Panc1 (cell line): ENCODE results near the gene MBOAT1. TPM values are rescaled to one million over a fixed set of nuclear protein-coding genes. Genes with fewer than 3 reads are reported as not detected.

ENCODE experiments used
- ATAC-seq: fragments of 200-7000 bp; cut with Tn5 transposase; 2 replicates; pipeline ENCODE4 v1.9.1; 2020; ENCODE audit warnings: mild to moderate bottlenecking, moderate library complexity
- BruUV-seq: library from RNA; stranded (reverse); fragments of 400-500 nt; replicated peaks from 2 replicates; lab custom pipeline; 2021; lab: Mats Ljungman, UMichigan
- CTCF ChIA-PET: fragments of 300-600 bp; sonication (Branson Sonifier 250); formaldehyde crosslinking; loops from one replicate; lab custom pipeline; 2022; ENCODE audit warnings: antibody characterized with exemption; lab: Charles Lee
- POLR2A ChIA-PET: fragments of 300-600 bp; sonication (Branson Sonifier 250); formaldehyde crosslinking; loops from one replicate; lab custom pipeline; 2022; ENCODE audit warnings: antibody characterized with exemption; lab: Charles Lee
- DNase-seq: peaks from one replicate; pipeline ENCODE4 v3.0.0-alpha.2; 2010; ENCODE audit warnings: low read depth, low spot score
- H3K27ac ChIP-seq: 2 replicates; pipeline ENCODE4 v1.5.1; 2011; ENCODE audit warnings: mild to moderate bottlenecking, low read length, inconsistent platforms
- H3K27me3 ChIP-seq: fragments of 200-500 bp; sonication (Bioruptor generic); 2 replicates; pipeline ENCODE4 v1.6.0; 2014; ENCODE audit warnings: low read length, inconsistent platforms; ENCODE audit not compliant: control insufficient read depth, insufficient read depth
- H3K36me3 ChIP-seq: fragments of 200-500 bp; sonication (Bioruptor generic); 2 replicates; pipeline ENCODE4 v1.5.1; 2014; ENCODE audit warnings: inconsistent platforms, mild to moderate bottlenecking, low read length, moderate library complexity; ENCODE audit not compliant: control insufficient read depth, insufficient read depth
- H3K4me1 ChIP-seq: 2 replicates; pipeline ENCODE4 v1.5.1; 2011; ENCODE audit warnings: inconsistent platforms, mild to moderate bottlenecking, low read length, moderate library complexity; ENCODE audit not compliant: control insufficient read depth, insufficient read depth
- H3K4me3 ChIP-seq, 2 experiments: 2 replicates each; pipeline ENCODE4 v1.5.1; 2011 to 2012; ENCODE audit warnings: low read depth in 2 of 2, low read length in 2 of 2, mild to moderate bottlenecking in 2 of 2, inconsistent platforms in 1 of 2, moderate library complexity in 1 of 2
- H3K9me3 ChIP-seq: fragments of 200-500 bp; sonication (Bioruptor generic); 2 replicates; pipeline ENCODE4 v1.5.1; 2014; ENCODE audit warnings: low read depth, mild to moderate bottlenecking, inconsistent platforms, low read length, moderate library complexity; ENCODE audit not compliant: control insufficient read depth, insufficient read depth
- POLR2AphosphoS5 ChIP-seq: IDR thresholded peaks from 2 replicates; pipeline ENCODE4 v1.6.1; 2012; ENCODE audit warnings: mild to moderate bottlenecking, low read depth, low read length, moderate library complexity
- SIN3A ChIP-seq: IDR thresholded peaks from 2 replicates; pipeline ENCODE4 v1.6.1; 2012; ENCODE audit warnings: low read depth, mild to moderate bottlenecking, low read length, moderate library complexity, borderline replicate concordance; ENCODE audit not compliant: insufficient read depth
- TCF7L2 ChIP-seq: IDR thresholded peaks from 2 replicates; pipeline ENCODE4 v1.6.1; 2011; ENCODE audit warnings: mild to moderate bottlenecking, low read depth, low read length, inconsistent platforms
- in situ Hi-C: cut with HindIII; loops from 2 replicates; pipeline ENCODE4 v1.10.0; 2016; ENCODE audit warnings: low sequenced_read_pairs, low pct_unique_long_range_greater_than_20kb
- intact Hi-C: fragments of 100-400 bp; cut with micrococcal nuclease; formaldehyde crosslinking; loops from one replicate; pipeline ENCODE4 v1.10.0; 2022; ENCODE audit not compliant: unreplicated experiment
- total RNA-seq: library from RNA; stranded (reverse); gene quantifications from one replicate; pipeline ENCODE4 v1.2.1, GENCODE V29; 2021; ENCODE audit not compliant: unreplicated experiment
- TF ChIP-seq, protein P1 (sequence below): fragments of 450-650 bp; IDR thresholded peaks from 2 replicates; pipeline ENCODE4 v1.5.1; 2017; ENCODE audit warnings: mild to moderate bottlenecking
- TF ChIP-seq, protein P2 (sequence below), 2 experiments: IDR thresholded peaks; 2 replicates each; pipeline ENCODE4 v1.6.1; 2011 to 2012; ENCODE audit warnings: low read depth in 2 of 2, control low read depth in 1 of 2, low read length in 1 of 2, mild to moderate bottlenecking in 1 of 2, moderate library complexity in 1 of 2; ENCODE audit not compliant: insufficient read depth in 1 of 2

MBOAT1 gene
- total RNA-seq, 1 experiment from 2014 or later = 15.1 TPM

DNA sequence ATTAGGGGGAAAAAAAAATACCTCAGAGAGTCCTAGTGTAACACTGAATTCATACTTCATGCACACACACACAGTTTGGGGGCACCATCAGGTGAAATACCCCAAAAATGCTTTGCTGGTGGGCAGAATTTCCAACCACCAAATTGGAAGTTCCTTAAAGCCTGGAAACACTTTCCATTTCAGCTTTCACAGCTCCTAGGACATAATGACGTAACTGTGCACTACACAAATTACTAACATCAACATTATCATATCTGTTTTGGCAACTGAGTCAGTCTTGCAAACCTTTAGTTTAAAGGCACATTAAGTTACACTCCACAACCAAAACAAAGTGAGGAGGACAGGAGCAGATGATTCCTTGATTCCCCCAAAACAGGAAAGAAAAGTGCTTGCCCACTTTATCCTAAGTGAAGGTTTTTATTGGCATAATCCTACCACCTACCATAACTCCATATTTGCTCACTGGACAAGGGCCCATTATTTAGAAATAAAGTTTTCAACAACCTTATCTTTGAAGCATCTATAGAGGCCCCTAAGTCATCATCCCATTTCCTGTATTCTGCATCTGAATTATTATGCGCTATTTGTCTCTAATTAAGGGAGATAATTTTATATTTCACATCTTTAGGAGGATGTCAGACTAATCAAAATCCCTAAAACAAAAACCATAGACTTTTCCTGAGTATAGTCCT lies 3.4 kb downstream of the MBOAT1 start:
- Histone ChIP-seq H3K9me3 (no peaks in the 10 kb centered on the region), H3K27me3 (no peaks in the 10 kb centered on the region), H3K4me1 (peaks cover 61% of the 10 kb centered on the region), H3K36me3 (no peaks in the 10 kb centered on the region; the same call in none of the 2 replicates), H3K4me3 (no peak overlapping the region), H3K27ac (peak overlapping the region; percentile 59; the same call in 1 of the 2 replicates)
- ATAC-seq (no peak), DNase-seq (no peak)
- no peak for TF ChIP-seq TCF7L2
- no peak for TF ChIP-seq SIN3A
- TF ChIP-seq POLR2AphosphoS5 = no peak
- TF ChIP-seq, protein P1, sequence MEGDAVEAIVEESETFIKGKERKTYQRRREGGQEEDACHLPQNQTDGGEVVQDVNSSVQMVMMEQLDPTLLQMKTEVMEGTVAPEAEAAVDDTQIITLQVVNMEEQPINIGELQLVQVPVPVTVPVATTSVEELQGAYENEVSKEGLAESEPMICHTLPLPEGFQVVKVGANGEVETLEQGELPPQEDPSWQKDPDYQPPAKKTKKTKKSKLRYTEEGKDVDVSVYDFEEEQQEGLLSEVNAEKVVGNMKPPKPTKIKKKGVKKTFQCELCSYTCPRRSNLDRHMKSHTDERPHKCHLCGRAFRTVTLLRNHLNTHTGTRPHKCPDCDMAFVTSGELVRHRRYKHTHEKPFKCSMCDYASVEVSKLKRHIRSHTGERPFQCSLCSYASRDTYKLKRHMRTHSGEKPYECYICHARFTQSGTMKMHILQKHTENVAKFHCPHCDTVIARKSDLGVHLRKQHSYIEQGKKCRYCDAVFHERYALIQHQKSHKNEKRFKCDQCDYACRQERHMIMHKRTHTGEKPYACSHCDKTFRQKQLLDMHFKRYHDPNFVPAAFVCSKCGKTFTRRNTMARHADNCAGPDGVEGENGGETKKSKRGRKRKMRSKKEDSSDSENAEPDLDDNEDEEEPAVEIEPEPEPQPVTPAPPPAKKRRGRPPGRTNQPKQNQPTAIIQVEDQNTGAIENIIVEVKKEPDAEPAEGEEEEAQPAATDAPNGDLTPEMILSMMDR = no peak
- TF ChIP-seq, protein P2, sequence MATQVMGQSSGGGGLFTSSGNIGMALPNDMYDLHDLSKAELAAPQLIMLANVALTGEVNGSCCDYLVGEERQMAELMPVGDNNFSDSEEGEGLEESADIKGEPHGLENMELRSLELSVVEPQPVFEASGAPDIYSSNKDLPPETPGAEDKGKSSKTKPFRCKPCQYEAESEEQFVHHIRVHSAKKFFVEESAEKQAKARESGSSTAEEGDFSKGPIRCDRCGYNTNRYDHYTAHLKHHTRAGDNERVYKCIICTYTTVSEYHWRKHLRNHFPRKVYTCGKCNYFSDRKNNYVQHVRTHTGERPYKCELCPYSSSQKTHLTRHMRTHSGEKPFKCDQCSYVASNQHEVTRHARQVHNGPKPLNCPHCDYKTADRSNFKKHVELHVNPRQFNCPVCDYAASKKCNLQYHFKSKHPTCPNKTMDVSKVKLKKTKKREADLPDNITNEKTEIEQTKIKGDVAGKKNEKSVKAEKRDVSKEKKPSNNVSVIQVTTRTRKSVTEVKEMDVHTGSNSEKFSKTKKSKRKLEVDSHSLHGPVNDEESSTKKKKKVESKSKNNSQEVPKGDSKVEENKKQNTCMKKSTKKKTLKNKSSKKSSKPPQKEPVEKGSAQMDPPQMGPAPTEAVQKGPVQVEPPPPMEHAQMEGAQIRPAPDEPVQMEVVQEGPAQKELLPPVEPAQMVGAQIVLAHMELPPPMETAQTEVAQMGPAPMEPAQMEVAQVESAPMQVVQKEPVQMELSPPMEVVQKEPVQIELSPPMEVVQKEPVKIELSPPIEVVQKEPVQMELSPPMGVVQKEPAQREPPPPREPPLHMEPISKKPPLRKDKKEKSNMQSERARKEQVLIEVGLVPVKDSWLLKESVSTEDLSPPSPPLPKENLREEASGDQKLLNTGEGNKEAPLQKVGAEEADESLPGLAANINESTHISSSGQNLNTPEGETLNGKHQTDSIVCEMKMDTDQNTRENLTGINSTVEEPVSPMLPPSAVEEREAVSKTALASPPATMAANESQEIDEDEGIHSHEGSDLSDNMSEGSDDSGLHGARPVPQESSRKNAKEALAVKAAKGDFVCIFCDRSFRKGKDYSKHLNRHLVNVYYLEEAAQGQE (IDR thresholded peaks at IDR 0.05; ENCODE audit: insufficient read depth in 1 of 2, low read depth in 2 of 2, low read length in 1 of 2) = no peak
- in situ Hi-C loops (no loop called here), intact Hi-C loops (no loop called here)
- ChIA-PET CTCF (no interaction called here), POLR2A (interaction anchor here (0.6 kb wide), 1 partner anchor 194 kb away, joined by 5 read pairs; no protein-coding TSS in a partner anchor)
- TSS peak; percentile 51 for BruUV-seq

DNA sequence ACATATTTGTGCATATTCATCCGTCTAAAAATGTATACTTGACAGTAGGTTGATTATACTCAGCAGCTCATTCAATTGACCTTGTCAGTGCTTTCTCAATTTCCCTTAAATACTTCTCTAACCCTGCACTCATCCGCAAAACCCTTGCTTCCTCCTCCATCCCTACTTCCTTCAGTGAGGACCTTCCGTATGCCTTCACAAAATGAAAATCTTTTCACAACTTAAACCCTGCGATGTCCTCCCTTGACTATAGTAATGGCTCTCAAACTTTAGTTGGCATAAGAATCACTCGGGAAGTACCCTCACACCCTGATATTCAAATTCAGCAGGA lies 5.2 kb downstream of the MBOAT1 start:
- in situ Hi-C loops (no loop called here), intact Hi-C loops (no loop called here)
- ChIA-PET POLR2A (no interaction called here), CTCF (no interaction called here)
- H3K4me3 ChIP-seq = no peak overlapping the region
- TF ChIP-seq, protein P1 = no peak
- no peak for TF ChIP-seq POLR2AphosphoS5
- TF ChIP-seq TCF7L2 = no peak
- TF ChIP-seq SIN3A = no peak
- TF ChIP-seq, protein P2 (IDR thresholded peaks at IDR 0.05; ENCODE audit: insufficient read depth in 1 of 2, low read depth in 2 of 2, low read length in 1 of 2) = no peak
- no TSS peak for BruUV-seq
- no peaks in the 10 kb centered on the region for H3K9me3 ChIP-seq
- H3K27me3 ChIP-seq = no peaks in the 10 kb centered on the region
- H3K36me3 ChIP-seq = no peaks in the 10 kb centered on the region; the same call in none of the 2 replicates
- H3K4me1 ChIP-seq = peaks cover 68% of the 10 kb centered on the region
- no peak for ATAC-seq
- no peak overlapping the region for H3K27ac ChIP-seq
- no peak for DNase-seq
